HEK293 (cell line): ENCODE results near the gene C1QTNF12.

Experiments used
- CTCF ChIP-seq: fragments of 450-650 bp; formaldehyde crosslinking; IDR thresholded peaks from 2 replicates; pipeline ENCODE4 v1.5.1; 2016; ENCODE audit warnings: missing biosample characterization, missing genetic modification characterization
- ZNF114 ChIP-seq: fragments of 450-650 bp; formaldehyde crosslinking; IDR thresholded peaks from 2 replicates; pipeline ENCODE4 v1.5.0; 2017; ENCODE audit warnings: missing biosample characterization, missing genetic modification characterization
- ZNF175 ChIP-seq: fragments of 450-650 bp; formaldehyde crosslinking; IDR thresholded peaks from 2 replicates; pipeline ENCODE4 v1.5.1; 2016; ENCODE audit warnings: missing biosample characterization, missing genetic modification characterization
- ZNF239 ChIP-seq: fragments of 450-650 bp; formaldehyde crosslinking; IDR thresholded peaks from 2 replicates; pipeline ENCODE4 v1.5.1; 2016; ENCODE audit warnings: missing biosample characterization, missing genetic modification characterization
- ZNF26 ChIP-seq: fragments of 450-650 bp; formaldehyde crosslinking; IDR thresholded peaks from 2 replicates; pipeline ENCODE4 v1.5.1; 2016; ENCODE audit warnings: missing biosample characterization, missing genetic modification characterization
- TF ChIP-seq, protein P1 (sequence below): IDR thresholded peaks from 2 replicates; pipeline ENCODE4 v1.6.1; 2011; ENCODE audit warnings: mild to moderate bottlenecking, low read depth, low read length, borderline replicate concordance

DNA sequence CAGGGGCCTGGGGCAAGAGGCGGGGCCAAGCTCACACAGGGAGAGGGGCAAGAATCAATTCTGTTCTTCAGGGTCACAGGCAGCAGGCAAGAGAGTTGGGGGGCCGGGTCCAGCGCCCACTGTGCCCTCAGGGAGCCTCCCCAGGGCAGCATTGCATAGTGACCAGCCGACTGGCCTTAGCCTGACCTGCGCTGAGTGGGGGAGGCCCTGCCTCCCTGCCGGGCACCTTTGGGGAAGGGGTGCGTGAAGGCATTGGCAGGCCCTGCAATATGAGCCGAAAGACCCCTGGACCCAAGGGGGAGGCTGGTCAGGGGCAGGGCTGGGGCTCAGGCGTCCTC is 45.9 kb upstream of the C1QTNF12 start:
- no peak for TF ChIP-seq CTCF
- TF ChIP-seq ZNF26, result no peak
- TF ChIP-seq ZNF239 (tag by site-specific recombination), result no peak
- no peak for TF ChIP-seq ZNF114 (tag by site-specific recombination)
- TF ChIP-seq, protein P1, sequence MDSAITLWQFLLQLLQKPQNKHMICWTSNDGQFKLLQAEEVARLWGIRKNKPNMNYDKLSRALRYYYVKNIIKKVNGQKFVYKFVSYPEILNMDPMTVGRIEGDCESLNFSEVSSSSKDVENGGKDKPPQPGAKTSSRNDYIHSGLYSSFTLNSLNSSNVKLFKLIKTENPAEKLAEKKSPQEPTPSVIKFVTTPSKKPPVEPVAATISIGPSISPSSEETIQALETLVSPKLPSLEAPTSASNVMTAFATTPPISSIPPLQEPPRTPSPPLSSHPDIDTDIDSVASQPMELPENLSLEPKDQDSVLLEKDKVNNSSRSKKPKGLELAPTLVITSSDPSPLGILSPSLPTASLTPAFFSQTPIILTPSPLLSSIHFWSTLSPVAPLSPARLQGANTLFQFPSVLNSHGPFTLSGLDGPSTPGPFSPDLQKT, result no peak
- TF ChIP-seq ZNF175 (tag by site-specific recombination), result no peak
